ENCODE data around the gene H1-8. TPM values are rescaled to one million over a fixed set of nuclear protein-coding genes. Genes with fewer than 3 reads are reported as not detected.
"Not testable (repeated sequence)": the region's sequence is repeated elsewhere in the genome, so short reads cannot be mapped to it uniquely, and the experiment has no call there.

The H1-8 gene
- total RNA-seq, 1 experiment from 2014 or later = not detected

GRCh38 chr3:129493206-129493605 is 49.8 kb upstream of the H1-8 start:
- no peaks in the 10 kb centered on the region for H4K20me1 ChIP-seq (ENCODE audit: control insufficient read depth, insufficient read depth, insufficient read length)
- no peaks in the 10 kb centered on the region for H3K79me2 ChIP-seq (ENCODE audit: insufficient read depth, low read length)
- H3K23me2 ChIP-seq (ENCODE audit: insufficient read length, low read depth, low read length, poor library complexity, severe bottlenecking) = no peaks in the 10 kb centered on the region
- no peak overlapping the region for H3K4me2 ChIP-seq (ENCODE audit: insufficient read depth, insufficient read length, low read length)
- H3K27me3 ChIP-seq (ENCODE audit: insufficient read depth, low read length) = no peaks in the 10 kb centered on the region; the same call in 1 of the 2 replicates
- no peaks in the 10 kb centered on the region for H3K79me1 ChIP-seq (ENCODE audit: insufficient read depth, low read depth, low read length, poor library complexity, severe bottlenecking)
- no peak overlapping the region for H3K56ac ChIP-seq (ENCODE audit: insufficient read length, low read depth, low read length)
- Mint-ChIP-seq H3K9me3 (no peaks in the 10 kb centered on the region), H3K4me3 (no peak overlapping the region), H3K36me3 (ENCODE audit: insufficient read depth in 1 of 3, low read depth in 3 of 3) (peaks cover 8 to 38% (median 25%) of the 10 kb centered on the region in 3 experiments; a peak in 6 of 7 replicates), H3K4me1 (peaks cover 11 to 22% of the 10 kb centered on the region in 2 experiments), H3K27me3 (ENCODE audit: low read depth) (peaks cover 30% of the 10 kb centered on the region), H3K27ac (no peak overlapping the region)
- no peak overlapping the region for H4K5ac ChIP-seq (ENCODE audit: insufficient read length, low read depth, low read length)
- no peak overlapping the region for H3K14ac ChIP-seq (ENCODE audit: insufficient read depth, low read length)
- H3T11ph ChIP-seq (ENCODE audit: low read length) = no peak overlapping the region
- no CpG with 5 or more reads among the region's 4 CpGs for WGBS (ENCODE audit: extremely low coverage, insufficient read length, low lambda C conversion rate)
- no peak for DNase-seq
- peaks cover 6% of the 10 kb centered on the region; the same call in 1 of the 2 replicates for H3K4me1 ChIP-seq (ENCODE audit: insufficient read depth, low read length)
- no peak overlapping the region for H4K8ac ChIP-seq (replicated peaks; ENCODE audit: insufficient read length, low read depth, low read length)
- no peak overlapping the region for H2BK12ac ChIP-seq (ENCODE audit: insufficient read length, low read depth, low read length)
- no peak overlapping the region for H2BK15ac ChIP-seq (ENCODE audit: low read depth, low read length)
- no peaks in the 10 kb centered on the region for H3K9me3 ChIP-seq (ENCODE audit: control insufficient read depth, low read depth, low read length)
- no peak for TF ChIP-seq CTCF (conservative IDR thresholded peaks at IDR 0.05)
- H3K4ac ChIP-seq (ENCODE audit: low read depth, low read length) = no peak overlapping the region
- no peak overlapping the region for H3K18ac ChIP-seq (ENCODE audit: insufficient read length, low read depth, low read length)
- H2BK120ac ChIP-seq (ENCODE audit: low read depth, low read length, poor library complexity, severe bottlenecking) = no peak overlapping the region
- H2BK5ac ChIP-seq (ENCODE audit: insufficient read length, low read length) = no peak overlapping the region
- H3K27ac ChIP-seq (ENCODE audit: insufficient read length, low read depth, low read length) = no peak overlapping the region
- H4K91ac ChIP-seq (ENCODE audit: insufficient read length, low read depth, low read length) = no peak overlapping the region
- H2BK20ac ChIP-seq (ENCODE audit: low read depth, low read length, poor library complexity, severe bottlenecking) = no peak overlapping the region
- no peak overlapping the region for H2AK5ac ChIP-seq (ENCODE audit: insufficient read length, low read length)
- no peak overlapping the region for H2AFZ ChIP-seq (ENCODE audit: low read length)
- no peak overlapping the region for H3K9ac ChIP-seq (ENCODE audit: extremely low read depth, insufficient read length, low read length)
- H3K23ac ChIP-seq (ENCODE audit: insufficient read length, low read depth, low read length) = no peak overlapping the region

- H3K4me2 ChIP-seq (ENCODE audit: insufficient read depth, insufficient read length, low read length) = not testable (repeated sequence)
Measured at GRCh38 chr3:129494499-129494898, 48.5 kb upstream of the H1-8 start.

More at GRCh38 chr3:129494499-129494898, 48.5 kb upstream of the H1-8 start:
- peaks cover 14 to 22% of the 10 kb centered on the region in 2 experiments for H3K4me1 Mint-ChIP-seq
- H2BK5ac ChIP-seq (ENCODE audit: insufficient read length, low read length); H3K9me3 Mint-ChIP-seq; H2BK20ac ChIP-seq (ENCODE audit: low read depth, low read length, poor library complexity, severe bottlenecking); H3T11ph ChIP-seq (ENCODE audit: low read length); H3K27ac Mint-ChIP-seq; DNase-seq; H3K14ac ChIP-seq (ENCODE audit: insufficient read depth, low read length); H3K23me2 ChIP-seq (ENCODE audit: insufficient read length, low read depth, low read length, poor library complexity, severe bottlenecking); H2AK5ac ChIP-seq (ENCODE audit: insufficient read length, low read length); H3K27ac ChIP-seq (ENCODE audit: insufficient read length, low read depth, low read length); H3K27me3 ChIP-seq (ENCODE audit: insufficient read depth, low read length); H4K8ac ChIP-seq (replicated peaks; ENCODE audit: insufficient read length, low read depth, low read length); H2BK12ac ChIP-seq (ENCODE audit: insufficient read length, low read depth, low read length); H3K79me1 ChIP-seq (ENCODE audit: insufficient read depth, low read depth, low read length, poor library complexity, severe bottlenecking); H3K9me3 ChIP-seq (ENCODE audit: control insufficient read depth, low read depth, low read length); H2BK15ac ChIP-seq (ENCODE audit: low read depth, low read length); H2BK120ac ChIP-seq (ENCODE audit: low read depth, low read length, poor library complexity, severe bottlenecking); H3K4ac ChIP-seq (ENCODE audit: low read depth, low read length); H4K20me1 ChIP-seq (ENCODE audit: control insufficient read depth, insufficient read depth, insufficient read length); H3K56ac ChIP-seq (ENCODE audit: insufficient read length, low read depth, low read length); H3K18ac ChIP-seq (ENCODE audit: insufficient read length, low read depth, low read length); H2AFZ ChIP-seq (ENCODE audit: low read length); H3K4me1 ChIP-seq (ENCODE audit: insufficient read depth, low read length); H3K4me3 Mint-ChIP-seq; H3K9ac ChIP-seq (ENCODE audit: extremely low read depth, insufficient read length, low read length); H4K91ac ChIP-seq (ENCODE audit: insufficient read length, low read depth, low read length); H3K79me2 ChIP-seq (ENCODE audit: insufficient read depth, low read length); H3K23ac ChIP-seq (ENCODE audit: insufficient read length, low read depth, low read length): not testable (repeated sequence)
- H3K27me3 Mint-ChIP-seq (ENCODE audit: low read depth) = peaks cover 32% of the 10 kb centered on the region
- peak overlapping the region; percentile 70 for H4K5ac ChIP-seq (ENCODE audit: insufficient read length, low read depth, low read length)
- peaks cover 7 to 34% (median 20%) of the 10 kb centered on the region in 3 experiments; a peak in 6 of 7 replicates for H3K36me3 Mint-ChIP-seq (ENCODE audit: insufficient read depth in 1 of 3, low read depth in 3 of 3)
- WGBS (ENCODE audit: extremely low coverage, insufficient read length, low lambda C conversion rate) = no CpG with 5 or more reads among the region's 5 CpGs

All from H9 (cell line).